Sigmoid colon (tissue), 7 donors: ENCODE results near the gene GK. TPM values are rescaled to one million over a fixed set of nuclear protein-coding genes. Genes with fewer than 3 reads are reported as not detected.

ENCODE experiments used
- DNase-seq: peaks from one replicate; pipeline ENCODE4 v3.0.0-alpha.2; 2019
- H3K27ac ChIP-seq, 4 donors: fragments of 200-600 bp; sonication (generic); one replicate each; pipeline ENCODE4 v1.5.1; 2016 to 2019; ENCODE audit warnings: mild to moderate bottlenecking in 1 of 4
- H3K27me3 ChIP-seq, 3 donors: fragments of 200-600 bp; sonication (generic); one replicate each; pipeline ENCODE4 v1.5.1; 2019; ENCODE audit warnings: mild to moderate bottlenecking in 1 of 3
- H3K36me3 ChIP-seq, 4 donors: fragments of 200-600 bp; sonication (generic); one replicate each; pipeline ENCODE4 v1.5.1; 2016 to 2019
- H3K4me1 ChIP-seq, 4 donors: fragments of 200-600 bp; sonication (generic); one replicate each; pipeline ENCODE4 v1.5.1; 2017 to 2019
- H3K4me3 ChIP-seq, 4 donors: fragments of 200-600 bp; sonication (generic); one replicate each; pipeline ENCODE4 v1.5.1; 2017 to 2019; ENCODE audit warnings: mild to moderate bottlenecking in 2 of 4, moderate library complexity in 1 of 4
- H3K9me3 ChIP-seq, 4 donors: fragments of 200-600 bp in 3 of 4; sonication (generic) in 3 of 4; one replicate each; pipeline versions ENCODE4 v1.5.1 to v1.6.1; 2013 to 2019
- EP300 ChIP-seq, 4 donors: sonication (generic); formaldehyde crosslinking; IDR thresholded peaks; one replicate each; pipeline ENCODE4 v1.6.1; 2017; ENCODE audit warnings: antibody characterized with exemption in 4 of 4
- POLR2A ChIP-seq, 2 donors: fragments of 450-650 bp; IDR thresholded peaks; one replicate each; pipeline ENCODE4 v1.6.1; 2016; ENCODE audit warnings: antibody characterized with exemption in 2 of 2, mild to moderate bottlenecking in 2 of 2, moderate library complexity in 2 of 2
- POLR2AphosphoS5 ChIP-seq, 4 donors: sonication (generic); formaldehyde crosslinking; IDR thresholded peaks; one replicate each; pipeline ENCODE4 v1.6.1; 2017; ENCODE audit warnings: antibody characterized with exemption in 4 of 4
- WGBS, 2 donors: extraction: QIAGEN DNeasy Blood & Tissue Kit; methylation state at CpG; one replicate each; pipeline ENCODE4 v1.1.7; 2013; 5-methylcytosine and 5-hydroxymethylcytosine counted together
- intact Hi-C: fragments of 100-400 bp; cut with DNase I; formaldehyde crosslinking; loops from one replicate; pipeline ENCODE4 v1.15.1; 2023
- polyA plus RNA-seq, 3 donors: library from polyadenylated mRNA; stranded (reverse); fragments of 200-250 nt; gene quantifications; one replicate each; pipeline ENCODE4 v1.2.3, GENCODE V29; 2013
- total RNA-seq, 4 donors: library from RNA; depleted of rRNA; stranded (reverse); fragments of >200 nt; gene quantifications; one replicate each; pipeline ENCODE4 v1.1.0, GENCODE V29; 2016
- TF ChIP-seq, protein P1 (sequence below), 4 experiments: fragments of 450-650 bp in 3 of 4; fragments of 200-600 bp in 1 of 4; IDR thresholded peaks; one replicate each; pipeline ENCODE4 v1.5.1; 2016 to 2019; ENCODE audit warnings: antibody characterized with exemption in 4 of 4, mild to moderate bottlenecking in 3 of 4, moderate library complexity in 2 of 4
- donor health status: healthy with polysubstance abuse.
- donor health status: Bipolar disorder and iron deficiency.
- donor health status: healthy.

Gene GK
- total and polyA plus RNA-seq, 7 donors = 2.5 to 47.6 (median 8.0) TPM

DNA sequence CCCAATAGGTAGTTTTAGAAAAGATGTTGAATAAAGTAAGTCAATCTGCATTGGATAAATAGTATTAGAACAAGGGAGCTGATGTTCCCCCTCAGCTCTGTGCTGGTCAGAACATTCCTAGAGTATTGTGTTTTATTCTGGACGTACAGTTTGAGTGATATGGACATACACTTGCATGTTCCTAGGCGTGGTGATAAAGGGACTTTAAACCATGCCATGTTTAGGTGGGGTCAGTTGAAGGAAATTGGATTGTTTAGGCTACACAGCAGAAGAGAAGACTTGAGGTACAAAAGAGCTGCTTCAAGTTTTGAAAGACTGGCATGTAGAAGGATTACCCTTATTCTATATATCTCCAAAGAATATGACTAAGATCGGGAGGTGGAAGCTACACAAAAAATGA, 21.6 kb downstream of the GK start:
- no peak for DNase-seq
- Histone ChIP-seq H3K4me3 (no peak overlapping the region), H3K27ac (no peak overlapping the region), H3K27me3 (peaks cover 0 to 2% (median 0%) of the 10 kb centered on the region in 3 donors), H3K4me1 (no peaks in the 10 kb centered on the region), H3K9me3 (no peaks in the 10 kb centered on the region), H3K36me3 (no peaks in the 10 kb centered on the region)
- intact Hi-C loops = no loop called here
- TF ChIP-seq POLR2AphosphoS5 (IDR thresholded peaks at IDR 0.05) (no peak), POLR2A (IDR thresholded peaks at IDR 0.05) (no peak), EP300 (IDR thresholded peaks at IDR 0.05) (no peak)
- TF ChIP-seq, protein P1, sequence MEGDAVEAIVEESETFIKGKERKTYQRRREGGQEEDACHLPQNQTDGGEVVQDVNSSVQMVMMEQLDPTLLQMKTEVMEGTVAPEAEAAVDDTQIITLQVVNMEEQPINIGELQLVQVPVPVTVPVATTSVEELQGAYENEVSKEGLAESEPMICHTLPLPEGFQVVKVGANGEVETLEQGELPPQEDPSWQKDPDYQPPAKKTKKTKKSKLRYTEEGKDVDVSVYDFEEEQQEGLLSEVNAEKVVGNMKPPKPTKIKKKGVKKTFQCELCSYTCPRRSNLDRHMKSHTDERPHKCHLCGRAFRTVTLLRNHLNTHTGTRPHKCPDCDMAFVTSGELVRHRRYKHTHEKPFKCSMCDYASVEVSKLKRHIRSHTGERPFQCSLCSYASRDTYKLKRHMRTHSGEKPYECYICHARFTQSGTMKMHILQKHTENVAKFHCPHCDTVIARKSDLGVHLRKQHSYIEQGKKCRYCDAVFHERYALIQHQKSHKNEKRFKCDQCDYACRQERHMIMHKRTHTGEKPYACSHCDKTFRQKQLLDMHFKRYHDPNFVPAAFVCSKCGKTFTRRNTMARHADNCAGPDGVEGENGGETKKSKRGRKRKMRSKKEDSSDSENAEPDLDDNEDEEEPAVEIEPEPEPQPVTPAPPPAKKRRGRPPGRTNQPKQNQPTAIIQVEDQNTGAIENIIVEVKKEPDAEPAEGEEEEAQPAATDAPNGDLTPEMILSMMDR (IDR thresholded peaks at IDR 0.05) = no peak
- whole genome bisulfite sequencing, 2 donors = 37 to 78% methylated on average over 3 of the region's 3 CpGs

DNA sequence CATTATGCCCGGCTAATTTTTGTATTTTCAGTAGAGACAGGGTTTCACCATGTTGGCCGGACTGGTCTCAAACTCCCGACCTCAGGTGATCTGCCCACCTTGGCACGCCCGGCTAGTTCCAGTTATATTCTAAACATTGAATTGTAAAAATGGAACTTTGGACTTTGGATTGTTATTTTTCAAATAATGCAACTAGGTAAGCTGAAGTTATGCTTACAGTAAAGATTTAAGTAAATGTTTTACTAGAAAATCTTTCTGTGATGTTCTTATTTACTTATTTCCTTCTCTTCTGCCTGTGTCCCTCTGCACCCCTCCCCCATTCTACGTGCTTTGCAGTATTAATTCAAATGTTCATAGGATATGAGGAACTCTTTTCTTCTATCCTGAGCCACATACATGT, 26.1 kb downstream of the GK start:
- no peaks in the 10 kb centered on the region for H3K4me1 ChIP-seq
- H3K9me3 ChIP-seq = no peaks in the 10 kb centered on the region
- 19 to 69% methylated on average over 6 of the region's 6 CpGs for WGBS, 2 donors
- H3K27ac ChIP-seq = no peak overlapping the region
- H3K27me3 ChIP-seq = peaks cover 0 to 4% (median 0%) of the 10 kb centered on the region in 3 donors
- H3K36me3 ChIP-seq = no peaks in the 10 kb centered on the region
- no peak overlapping the region for H3K4me3 ChIP-seq
- TF ChIP-seq POLR2AphosphoS5 (IDR thresholded peaks at IDR 0.05) (no peak), POLR2A (IDR thresholded peaks at IDR 0.05) (no peak)
- no peak for DNase-seq
- intact Hi-C loops = no loop called here

DNA sequence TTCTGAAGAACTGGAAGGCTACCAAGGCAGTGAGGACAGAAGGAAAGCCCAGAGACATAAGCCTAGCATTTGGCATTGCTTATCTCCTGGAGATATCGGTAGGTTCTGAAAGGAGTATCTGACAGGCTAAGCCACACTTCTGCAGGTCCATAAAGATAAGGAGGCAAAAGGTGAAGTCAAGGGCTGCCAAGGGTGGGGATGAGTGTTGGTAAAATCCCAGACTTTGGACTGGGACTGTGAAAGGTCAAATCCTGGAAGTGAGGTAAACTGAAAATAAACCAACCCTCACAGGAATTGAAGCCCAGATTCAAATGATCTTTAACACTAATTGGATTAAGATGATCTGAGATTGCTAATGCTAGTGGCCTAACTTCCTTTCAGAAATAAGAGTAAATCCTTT, 27.4 kb downstream of the GK start:
- no peak overlapping the region for H3K27ac ChIP-seq
- peaks cover 0 to 4% (median 0%) of the 10 kb centered on the region in 3 donors for H3K27me3 ChIP-seq
- 22 to 80% methylated on average over 1 of the region's 1 CpG for WGBS, 2 donors
- H3K4me1 ChIP-seq = no peaks in the 10 kb centered on the region
- H3K4me3 ChIP-seq = no peak overlapping the region
- no peaks in the 10 kb centered on the region for H3K36me3 ChIP-seq
- intact Hi-C loops = no loop called here
- DNase-seq = no peak
- H3K9me3 ChIP-seq = no peaks in the 10 kb centered on the region
- no peak for TF ChIP-seq POLR2A (IDR thresholded peaks at IDR 0.05)
- TF ChIP-seq, protein P1 (IDR thresholded peaks at IDR 0.05) = no peak
- no peak for TF ChIP-seq POLR2AphosphoS5 (IDR thresholded peaks at IDR 0.05)
- no peak for TF ChIP-seq EP300 (IDR thresholded peaks at IDR 0.05)

DNA sequence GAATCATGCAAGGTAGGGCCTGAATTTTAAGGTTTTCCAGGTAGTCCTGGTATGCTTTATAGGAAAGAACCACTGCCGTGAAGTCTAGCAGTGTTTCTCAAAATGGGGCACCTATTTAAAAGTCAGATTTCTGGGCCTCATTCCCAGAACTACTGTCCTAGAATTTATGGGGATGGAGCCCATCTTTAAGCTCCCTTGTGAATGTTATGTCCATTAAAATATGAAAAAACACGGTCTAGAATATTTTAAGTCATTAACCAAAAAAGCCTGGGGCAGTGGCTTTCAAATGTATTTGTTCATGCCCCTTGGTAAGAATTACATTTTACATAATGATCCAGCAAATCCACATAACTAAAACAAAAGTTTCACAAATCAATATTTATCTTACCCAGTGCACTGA, 35.4 kb downstream of the GK start:
- 78 to 84% methylated on average over 2 of the region's 2 CpGs for WGBS, 2 donors
- no peaks in the 10 kb centered on the region for H3K36me3 ChIP-seq
- no peaks in the 10 kb centered on the region for H3K27me3 ChIP-seq
- intact Hi-C loops = no loop called here
- no peak overlapping the region for H3K27ac ChIP-seq
- DNase-seq = no peak
- no peak overlapping the region for H3K4me3 ChIP-seq
- H3K4me1 ChIP-seq = no peaks in the 10 kb centered on the region
- no peaks in the 10 kb centered on the region for H3K9me3 ChIP-seq
- no peak for TF ChIP-seq POLR2A (IDR thresholded peaks at IDR 0.05)

DNA sequence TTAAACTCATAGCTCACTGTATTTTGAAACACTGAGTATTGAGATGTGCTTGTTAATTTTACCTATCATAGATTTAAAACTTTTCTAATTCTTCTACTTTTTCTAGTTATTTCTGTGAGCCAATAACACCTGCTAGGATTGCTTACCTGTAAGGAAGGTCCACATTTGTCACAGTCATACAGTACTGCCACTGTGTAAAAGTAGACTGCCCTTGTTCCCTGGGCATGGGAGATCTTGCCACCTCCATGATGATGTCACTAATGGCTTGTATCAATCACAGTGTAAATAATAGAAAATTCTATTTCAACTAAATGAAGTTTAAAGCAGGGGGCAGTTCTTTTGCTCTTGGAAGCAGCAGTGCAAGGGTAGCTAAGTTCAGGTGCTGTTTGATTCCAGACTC, 35.9 kb downstream of the GK start:
- H3K36me3 ChIP-seq = no peaks in the 10 kb centered on the region
- no peaks in the 10 kb centered on the region for H3K4me1 ChIP-seq
- no peak overlapping the region for H3K4me3 ChIP-seq
- no peak for DNase-seq
- intact Hi-C loops = no loop called here
- H3K27me3 ChIP-seq = no peaks in the 10 kb centered on the region
- H3K9me3 ChIP-seq = no peaks in the 10 kb centered on the region
- TF ChIP-seq, protein P1 (IDR thresholded peaks at IDR 0.05) = no peak
- TF ChIP-seq POLR2AphosphoS5 (IDR thresholded peaks at IDR 0.05) (no peak), EP300 (IDR thresholded peaks at IDR 0.05) (no peak), POLR2A (IDR thresholded peaks at IDR 0.05) (no peak)
- no peak overlapping the region for H3K27ac ChIP-seq

DNA sequence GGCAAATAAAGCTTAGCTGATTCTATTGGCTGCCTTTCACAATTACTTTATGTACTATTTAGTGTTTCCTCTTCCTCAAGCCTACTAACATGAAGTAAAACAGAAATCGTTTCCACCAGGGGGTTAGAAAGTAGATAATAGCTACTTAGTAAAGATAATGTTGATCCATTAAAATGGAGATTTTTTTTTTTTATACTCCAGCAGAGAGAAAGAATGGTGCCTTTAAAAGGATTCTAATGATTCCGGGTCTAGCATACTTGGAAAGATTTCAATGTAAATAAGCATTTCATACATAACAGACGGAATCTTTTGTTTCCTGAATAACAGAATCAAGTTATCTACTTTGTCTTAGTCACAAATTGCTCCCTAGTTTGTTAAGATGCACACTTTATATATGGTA, 37.1 kb downstream of the GK start:
- DNase-seq = no peak
- Histone ChIP-seq H3K4me3 (no peak overlapping the region), H3K9me3 (no peaks in the 10 kb centered on the region), H3K27ac (no peak overlapping the region), H3K4me1 (no peaks in the 10 kb centered on the region), H3K27me3 (no peaks in the 10 kb centered on the region), H3K36me3 (no peaks in the 10 kb centered on the region)
- TF ChIP-seq POLR2A (IDR thresholded peaks at IDR 0.05) (no peak), EP300 (IDR thresholded peaks at IDR 0.05) (no peak), POLR2AphosphoS5 (IDR thresholded peaks at IDR 0.05) (no peak)
- TF ChIP-seq, protein P1 (IDR thresholded peaks at IDR 0.05) = no peak
- WGBS, 2 donors = 14 to 41% methylated on average over 3 of the region's 3 CpGs
- intact Hi-C loops = no loop called here
